Epithelial cell of prostate (primary cell): Measurements from ENCODE around the gene DTL.

Source experiments
- DNase-seq: peaks from one replicate; pipeline ENCODE4 v3.0.0-alpha.2; 2011; ENCODE audit warnings: low read depth, low spot score
- H3K27ac ChIP-seq: fragments of 450-650 bp; 2 replicates; pipeline ENCODE4 v1.5.1; 2017; ENCODE audit warnings: mild to moderate bottlenecking

Gene DTL

DNA sequence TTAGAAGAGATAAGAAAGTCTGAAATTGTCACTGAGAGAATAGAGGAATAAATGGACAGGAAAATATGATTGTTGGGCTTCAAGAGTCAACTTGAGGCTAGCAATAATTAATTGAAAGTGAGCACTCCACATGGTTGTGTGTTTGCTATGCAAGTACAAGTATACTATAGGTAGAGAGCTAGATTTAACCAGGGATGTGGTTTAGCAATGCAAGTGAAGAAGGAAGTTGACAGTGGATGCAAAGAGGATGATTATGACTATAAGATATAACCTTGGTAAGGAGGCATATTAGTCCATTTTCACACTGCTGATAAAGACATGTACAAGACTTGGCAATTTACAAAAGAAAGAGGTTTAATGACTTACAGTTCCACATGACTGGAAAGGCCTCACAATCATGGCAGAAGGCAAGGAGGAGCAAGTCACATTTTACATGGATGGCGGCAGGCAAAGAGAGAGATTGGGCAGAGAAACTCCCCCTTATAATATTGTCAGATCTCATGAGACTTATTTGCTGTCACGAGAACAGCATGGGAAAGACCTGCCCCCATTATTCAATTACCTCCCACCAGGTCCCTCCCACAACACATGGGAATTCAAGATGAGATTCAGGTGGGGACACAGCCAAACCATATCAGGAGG, 47.3 kb downstream of the DTL start:
- DNase-seq = no peak
- H3K27ac ChIP-seq = no peak overlapping the region

DNA sequence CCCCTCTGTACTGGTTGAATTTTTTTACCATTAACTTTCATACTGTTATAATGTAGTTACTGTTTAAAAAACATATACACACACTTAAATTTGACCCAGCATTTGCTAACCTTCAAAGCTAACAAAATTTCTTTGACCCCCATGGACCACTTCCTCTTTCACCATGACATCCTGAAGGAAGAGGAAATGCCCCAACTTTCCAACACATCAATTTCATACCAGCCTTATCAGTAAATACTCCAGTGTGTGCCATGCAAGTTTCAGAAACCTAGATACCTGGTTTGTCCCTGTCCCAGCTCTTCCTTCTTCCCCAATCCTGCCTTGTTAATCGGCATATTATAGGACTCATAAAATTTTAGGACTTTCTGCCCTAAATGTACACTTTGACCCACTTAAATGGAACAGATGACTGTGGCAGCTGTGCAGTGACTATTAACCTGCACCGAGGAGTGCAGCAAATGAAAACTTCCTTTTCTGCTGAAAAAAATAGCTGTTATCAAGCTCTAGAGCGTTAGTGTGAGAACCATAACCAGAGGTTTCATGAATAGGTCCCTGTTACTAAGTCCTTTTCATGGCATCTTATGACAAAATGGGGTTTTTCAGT, 54.1 kb downstream of the DTL start:
- DNase-seq = no peak
- no peak overlapping the region for H3K27ac ChIP-seq

DNA sequence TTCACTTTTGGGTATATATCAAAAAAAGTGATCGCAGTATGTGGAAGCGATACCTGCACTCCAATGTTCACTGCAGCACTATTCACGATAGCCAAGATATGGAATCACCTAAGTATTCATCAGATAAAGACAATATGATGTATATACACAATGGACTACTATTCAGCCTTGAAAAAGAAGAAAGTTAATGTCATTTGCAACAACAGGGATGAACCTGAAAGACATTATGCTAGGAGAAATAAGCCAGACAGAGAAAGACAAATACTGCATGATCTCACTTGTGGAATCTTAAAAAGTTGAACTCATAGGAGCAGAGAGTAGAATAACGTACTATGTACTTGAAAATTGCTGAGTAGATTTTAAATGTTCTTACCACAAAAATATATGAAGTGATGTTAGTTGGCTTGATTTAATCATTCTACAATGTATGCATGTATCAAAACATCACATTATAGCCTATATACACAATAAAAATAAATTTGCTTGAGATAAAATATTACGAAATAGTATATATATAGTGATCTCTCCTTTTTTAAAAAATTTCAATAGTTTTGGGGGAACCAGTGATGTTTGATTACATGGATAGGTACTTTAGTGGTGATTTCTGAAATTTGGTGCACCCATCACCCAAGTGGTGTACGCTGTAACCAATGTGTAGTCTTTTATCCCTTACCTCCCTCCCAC, 56.0 kb downstream of the DTL start:
- no peak for DNase-seq
- H3K27ac ChIP-seq = no peak overlapping the region

DNA sequence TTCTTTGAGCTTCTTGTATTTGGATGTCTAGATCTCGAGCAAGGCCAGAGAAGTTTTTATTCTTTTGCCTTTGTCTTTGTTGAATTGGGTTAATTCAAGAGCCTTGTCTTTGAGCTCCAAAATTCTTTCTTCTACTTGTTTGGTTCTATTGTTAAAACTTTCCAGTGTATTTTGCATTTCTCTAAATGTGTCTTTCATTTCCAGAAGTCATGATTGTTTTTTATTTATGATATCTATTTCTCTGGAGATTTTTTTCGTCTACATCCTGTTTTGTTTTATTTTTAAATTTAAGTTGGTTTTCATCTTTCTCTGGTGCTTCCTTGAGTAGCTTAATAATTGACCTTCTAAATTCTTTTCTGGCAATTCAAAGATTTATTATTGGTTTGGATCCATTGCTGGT, 61.8 kb downstream of the DTL start:
- DNase-seq = no peak
- no peak overlapping the region for H3K27ac ChIP-seq

DNA sequence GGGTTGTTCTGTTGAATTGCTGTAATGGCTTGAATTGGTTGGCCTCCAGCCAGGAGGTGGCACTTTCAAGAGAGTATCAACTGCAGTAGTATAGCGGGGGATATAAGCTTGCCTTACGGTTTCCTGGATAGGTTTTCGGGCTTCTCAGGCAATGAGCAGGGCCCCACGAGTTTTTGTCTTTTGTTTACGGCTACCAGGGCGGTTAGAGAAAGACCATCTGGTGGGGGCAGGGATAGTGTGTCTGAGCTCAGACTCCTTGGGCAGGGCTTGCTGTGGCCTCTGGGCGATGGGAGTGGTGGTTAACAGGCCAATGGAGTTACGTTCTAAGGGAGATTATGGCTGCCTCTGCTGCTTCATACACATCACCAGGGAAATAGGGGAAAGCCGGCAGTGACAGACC, 62.8 kb downstream of the DTL start:
- H3K27ac ChIP-seq = no peak overlapping the region
- DNase-seq = no peak

DNA sequence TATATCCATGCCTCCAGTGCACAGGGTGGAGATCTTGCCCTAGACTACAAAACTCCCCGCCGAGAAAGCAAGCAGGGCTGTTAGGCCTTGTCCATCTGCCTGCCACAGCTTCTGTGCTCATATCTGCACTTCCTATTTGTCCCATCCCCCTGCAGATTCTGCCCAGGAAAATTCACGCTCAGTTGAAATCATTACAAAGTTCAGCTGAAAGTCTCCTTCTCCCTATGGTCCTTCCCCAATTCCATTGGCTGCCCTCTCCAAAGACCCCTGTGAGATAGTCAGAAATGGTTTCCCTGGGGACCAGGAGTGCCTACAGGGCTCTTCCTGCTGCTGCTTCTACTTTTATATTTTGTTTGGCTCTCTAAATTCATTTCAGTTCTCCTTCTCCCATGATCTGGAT, 63.2 kb downstream of the DTL start:
- no peak for DNase-seq
- no peak overlapping the region for H3K27ac ChIP-seq

DNA sequence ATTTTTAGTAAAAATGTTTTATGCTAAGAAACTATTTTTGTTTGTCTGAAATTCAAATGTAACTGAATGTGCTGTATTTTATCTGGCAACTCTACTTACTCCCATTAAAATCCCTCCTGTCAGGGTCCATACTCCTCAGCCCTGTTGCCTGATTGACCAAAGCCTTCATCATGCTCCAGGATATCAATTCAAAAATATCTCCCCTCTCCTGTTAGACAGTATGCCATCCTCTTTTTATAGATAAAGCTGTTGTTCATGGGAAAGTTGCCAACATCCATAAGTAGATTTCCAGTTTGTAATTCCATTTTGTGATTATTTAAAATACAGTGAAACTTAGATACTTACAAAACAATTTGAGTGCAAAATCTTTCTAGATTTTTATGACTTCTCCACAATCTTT, 65.7 kb downstream of the DTL start:
- no peak for DNase-seq

DNA sequence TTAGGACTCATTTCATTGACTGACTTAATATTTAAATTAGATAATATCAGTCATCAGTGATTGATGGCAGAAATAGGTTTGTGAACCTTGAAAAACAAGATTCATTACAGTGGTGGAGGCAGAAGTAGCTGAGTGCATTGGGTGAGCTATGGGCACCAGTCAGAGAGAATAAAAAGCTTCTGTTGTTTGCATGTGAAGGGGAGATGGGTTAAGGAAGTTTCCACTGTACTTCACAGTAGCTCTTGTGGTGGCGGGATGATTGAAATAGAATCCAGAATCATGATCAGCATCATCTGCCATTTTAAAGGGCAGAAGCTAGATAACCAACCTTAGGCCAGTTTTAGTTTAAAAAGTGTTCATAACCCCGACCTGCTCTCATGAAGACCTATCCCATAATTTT, 66.2 kb downstream of the DTL start:
- no peak for DNase-seq
- no peak overlapping the region for H3K27ac ChIP-seq

More for the DNA sequence above, 65.7 kb downstream of the DTL start:
- no peak overlapping the region for H3K27ac ChIP-seq

DNA sequence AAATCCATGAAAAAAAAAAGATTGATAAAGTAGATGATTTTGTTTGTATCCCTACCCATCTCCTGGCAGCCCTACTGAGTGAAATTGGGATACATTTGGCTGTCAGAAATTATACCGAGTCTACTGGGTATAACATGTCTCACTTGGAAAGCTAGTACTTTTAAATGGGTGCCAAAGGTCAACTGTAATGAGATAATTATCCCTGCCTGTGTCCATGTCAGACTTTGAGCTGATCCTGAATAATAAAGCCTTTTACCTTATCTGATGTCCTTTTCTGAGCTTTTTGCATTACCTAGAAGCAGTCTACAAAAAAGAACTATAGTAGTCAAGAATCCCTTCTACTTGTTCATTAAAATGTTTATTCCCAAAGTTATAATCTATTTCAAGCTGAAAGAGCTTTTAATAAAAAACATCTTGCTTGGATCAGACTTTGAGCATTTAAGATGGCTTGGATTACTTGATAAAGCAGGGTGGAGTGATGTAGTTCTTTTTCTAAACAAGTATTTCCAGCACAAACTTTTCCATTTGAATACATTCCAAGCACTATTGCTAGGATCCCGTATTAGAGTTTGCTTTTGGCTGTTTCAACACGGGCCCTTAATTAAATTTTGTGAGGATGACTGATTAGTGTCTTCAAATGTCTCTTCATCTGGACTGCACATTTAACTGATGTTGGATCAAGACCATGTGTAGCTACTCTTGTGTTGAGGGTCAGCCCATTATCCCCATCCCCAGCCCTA, 69.2 kb downstream of the DTL start:
- no peak for DNase-seq
- H3K27ac ChIP-seq = no peak overlapping the region

DNA sequence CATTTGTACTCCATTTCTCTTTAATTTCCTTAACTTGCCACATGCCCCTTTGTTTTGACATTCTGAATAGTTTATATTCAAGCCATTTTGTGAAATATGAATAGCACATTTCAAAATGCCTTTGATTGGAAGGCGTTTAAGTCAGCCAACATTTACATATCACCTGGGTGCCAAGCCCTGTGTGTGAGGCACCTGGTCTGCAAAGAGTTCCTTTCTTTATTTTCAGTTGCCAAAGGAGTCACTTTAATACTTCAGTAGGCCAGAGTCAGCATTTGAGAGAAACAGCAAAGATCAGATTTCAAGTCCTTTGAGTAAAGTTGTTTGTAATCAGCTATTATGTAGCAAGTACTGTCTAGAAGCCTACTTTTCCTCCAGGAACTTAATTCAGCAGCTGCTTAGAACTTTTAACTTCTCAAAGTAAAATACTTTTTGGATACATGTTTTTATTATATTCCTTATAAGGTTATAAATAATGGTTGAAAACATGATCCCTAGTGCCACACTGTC, 70.8 kb downstream of the DTL start:
- DNase-seq = no peak
- H3K27ac ChIP-seq = no peak overlapping the region

DNA sequence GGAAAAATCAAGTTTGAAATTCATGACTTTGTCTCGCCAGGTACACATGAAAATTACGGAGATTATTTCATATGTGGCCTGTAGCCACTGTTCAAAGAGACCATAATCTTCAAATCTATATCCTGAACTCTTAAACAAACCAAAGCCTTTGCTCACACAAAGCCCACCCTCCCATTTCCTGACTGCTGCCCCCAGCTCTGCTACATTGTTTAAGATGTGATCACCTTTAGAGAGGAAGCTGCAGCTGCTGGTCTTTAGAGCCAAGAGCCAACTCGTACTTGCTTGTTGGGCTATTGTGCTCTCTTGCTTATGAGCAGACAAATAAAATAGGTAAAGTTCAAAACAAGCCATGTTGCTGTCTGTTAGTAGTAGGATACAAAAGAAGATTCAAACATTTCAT, 71.9 kb downstream of the DTL start:
- no peak for DNase-seq
- H3K27ac ChIP-seq = no peak overlapping the region

DNA sequence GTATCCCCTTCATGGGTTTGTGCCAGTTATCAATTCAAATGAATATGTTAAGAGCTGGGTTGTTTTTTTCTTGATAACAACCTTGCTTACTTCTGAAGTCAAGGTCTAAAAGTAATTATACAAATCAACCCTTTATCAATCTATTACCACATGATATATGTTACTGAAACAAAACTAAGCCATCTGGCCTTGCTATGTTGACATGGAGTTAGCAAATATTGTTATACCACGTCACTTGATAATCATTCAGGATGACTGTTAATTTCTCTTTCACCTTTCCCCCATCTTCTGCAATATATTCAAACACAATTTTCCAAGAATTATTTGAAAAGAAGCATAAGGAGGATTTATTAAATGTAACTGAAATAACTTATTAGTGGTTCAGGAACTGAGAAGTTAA, 72.6 kb downstream of the DTL start:
- DNase-seq = no peak
- H3K27ac ChIP-seq = no peak overlapping the region

DNA sequence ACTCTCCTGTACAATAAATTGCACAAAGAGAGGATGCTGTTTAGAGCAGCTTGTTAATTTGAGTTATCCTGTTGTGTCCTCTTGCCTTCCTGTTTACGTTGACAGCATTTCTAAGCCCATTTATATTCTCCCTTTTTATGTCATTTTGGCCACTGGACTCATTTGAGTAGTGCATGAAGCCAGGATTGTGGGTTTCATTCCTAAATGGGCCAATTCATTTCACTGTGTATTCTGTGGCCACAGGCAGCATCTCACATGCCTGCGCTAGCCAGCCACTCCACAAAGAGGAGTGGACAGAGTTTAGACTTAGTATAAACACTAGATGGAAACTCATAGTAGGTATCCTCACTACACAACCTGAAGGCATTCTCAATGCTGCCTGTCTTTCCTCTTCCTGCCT, 73.4 kb downstream of the DTL start:
- no peak for DNase-seq
- no peak overlapping the region for H3K27ac ChIP-seq

DNA sequence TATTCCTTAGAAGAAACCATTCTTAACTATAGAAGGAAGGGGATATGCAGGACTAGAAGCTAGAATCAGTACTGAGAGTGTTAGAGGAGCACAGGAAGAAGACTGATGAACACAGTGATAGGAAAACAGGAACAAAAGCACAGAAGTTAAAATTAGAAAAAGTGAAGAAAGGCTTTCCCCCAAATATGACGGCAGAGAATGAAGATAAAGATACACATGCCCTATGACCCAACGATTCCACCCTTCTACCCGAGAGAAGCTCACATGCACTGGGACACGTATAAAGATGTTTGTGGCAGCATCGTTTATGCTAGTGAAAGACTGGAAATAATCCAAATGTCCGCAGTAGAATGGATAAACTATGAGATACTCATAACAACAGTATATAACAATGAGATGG, 74.2 kb downstream of the DTL start:
- no peak overlapping the region for H3K27ac ChIP-seq
- no peak for DNase-seq

DNA sequence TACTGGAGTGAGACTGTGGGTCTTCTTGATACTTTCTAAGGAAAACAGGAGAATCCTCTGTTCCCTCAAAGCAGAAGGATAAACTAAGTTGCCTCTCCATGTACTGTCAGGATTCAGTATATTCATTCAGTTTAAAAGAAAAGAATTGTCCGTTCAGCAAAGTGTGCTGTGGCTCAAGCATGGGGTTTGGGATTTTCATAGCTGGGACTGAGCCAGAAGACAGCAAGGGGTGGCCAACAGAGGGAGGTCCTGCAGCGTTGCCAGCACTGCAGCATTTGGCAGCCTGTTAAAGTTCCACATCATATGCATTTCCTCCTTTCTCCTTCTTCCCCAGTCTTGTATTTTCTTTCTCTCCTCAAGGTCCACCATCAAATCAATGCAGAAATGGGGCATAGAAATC, 75.1 kb downstream of the DTL start:
- no peak for DNase-seq
- no peak overlapping the region for H3K27ac ChIP-seq

DNA sequence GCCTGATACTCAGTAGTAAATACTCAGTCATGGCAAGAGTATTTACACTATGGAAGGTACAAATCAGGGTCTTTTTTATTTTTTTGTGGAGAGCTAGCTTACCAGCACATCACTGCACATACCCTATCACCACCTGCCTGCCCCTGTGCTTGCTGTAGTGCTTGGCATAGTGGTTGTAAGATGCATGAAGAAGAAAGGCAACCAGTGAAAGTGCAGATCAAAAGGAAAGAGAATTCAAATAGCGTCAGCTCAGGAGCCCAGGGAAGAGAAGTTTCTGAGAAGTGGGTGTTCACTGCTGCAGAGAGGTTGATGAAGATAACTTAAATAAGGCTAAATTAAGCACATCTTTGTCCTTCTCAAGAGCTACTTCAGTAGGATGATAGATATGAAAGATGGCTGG, 76.0 kb downstream of the DTL start:
- no peak overlapping the region for H3K27ac ChIP-seq
- DNase-seq = no peak

DNA sequence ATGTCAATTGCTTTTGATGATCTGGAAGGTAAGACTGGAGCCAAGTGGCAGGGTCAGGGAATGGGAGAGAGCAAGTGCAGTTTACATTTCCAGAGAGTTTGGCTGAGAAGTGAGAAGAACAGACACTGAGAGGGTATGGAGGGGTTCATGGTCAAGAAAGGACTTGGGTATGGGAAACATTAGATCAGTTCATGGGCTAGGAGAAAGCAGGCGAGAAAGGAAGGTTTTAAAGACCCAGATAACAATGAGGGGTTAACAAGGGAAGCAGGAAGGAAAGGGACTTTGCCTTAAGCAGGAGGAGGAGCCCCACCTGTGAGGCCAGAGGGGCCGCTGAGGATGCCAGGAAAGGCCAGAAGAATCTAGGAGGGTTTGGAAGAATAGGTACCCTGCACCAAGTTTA, 78.2 kb downstream of the DTL start:
- no peak overlapping the region for H3K27ac ChIP-seq
- no peak for DNase-seq

DNA sequence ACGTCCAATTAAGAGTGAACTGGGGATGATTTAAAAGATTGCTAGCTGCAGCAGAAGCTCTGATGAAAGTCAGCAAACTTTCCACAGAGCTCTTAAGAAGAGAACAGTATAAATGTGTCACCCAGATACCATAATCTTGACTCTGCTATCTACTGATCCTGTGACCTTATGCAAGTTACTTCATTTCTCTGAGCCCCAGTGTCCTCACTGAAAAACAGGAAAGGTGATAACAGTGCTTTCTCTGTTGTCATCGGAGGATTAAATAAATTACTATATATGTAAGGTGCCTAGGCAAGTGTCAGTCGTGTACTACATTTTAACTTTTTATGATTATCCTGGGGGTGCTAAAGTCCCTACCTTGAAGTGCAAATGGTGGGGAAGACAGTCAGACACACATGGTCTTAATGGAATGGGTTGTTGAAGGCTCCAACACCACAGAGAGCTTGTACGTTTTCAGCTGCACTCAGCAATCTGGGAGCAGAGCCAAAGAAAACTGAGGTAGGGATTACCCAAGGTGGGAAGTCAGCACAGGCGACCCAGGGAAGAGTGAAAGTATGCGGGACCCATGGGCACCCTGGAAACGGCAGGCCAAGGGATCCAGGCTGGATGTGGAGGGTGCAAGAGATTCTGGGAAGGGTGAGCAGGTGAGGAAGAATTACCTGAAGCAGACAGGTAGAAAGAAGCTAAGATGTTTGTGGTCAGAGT, 82.8 kb downstream of the DTL start:
- DNase-seq = no peak
- H3K27ac ChIP-seq = no peak overlapping the region

DNA sequence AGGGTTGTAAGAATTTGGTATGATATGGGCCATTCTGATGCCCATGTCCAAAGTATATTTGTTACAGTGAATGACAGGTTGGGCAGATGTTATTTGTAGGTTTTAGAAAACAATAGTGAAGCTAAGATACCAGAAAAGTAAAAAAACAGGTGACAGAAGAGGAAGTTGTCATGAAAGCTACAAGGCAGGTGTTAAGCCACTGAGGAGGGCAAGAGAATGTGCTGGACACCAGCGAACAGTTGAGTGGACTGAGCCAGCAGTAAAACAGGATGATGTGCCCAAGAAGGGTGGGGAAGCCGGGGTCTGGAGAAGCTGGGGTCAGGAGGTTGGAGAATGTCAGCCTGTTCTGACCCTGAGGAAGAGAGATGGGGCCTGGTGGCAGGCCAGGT, 83.3 kb downstream of the DTL start:
- no peak overlapping the region for H3K27ac ChIP-seq

DNA sequence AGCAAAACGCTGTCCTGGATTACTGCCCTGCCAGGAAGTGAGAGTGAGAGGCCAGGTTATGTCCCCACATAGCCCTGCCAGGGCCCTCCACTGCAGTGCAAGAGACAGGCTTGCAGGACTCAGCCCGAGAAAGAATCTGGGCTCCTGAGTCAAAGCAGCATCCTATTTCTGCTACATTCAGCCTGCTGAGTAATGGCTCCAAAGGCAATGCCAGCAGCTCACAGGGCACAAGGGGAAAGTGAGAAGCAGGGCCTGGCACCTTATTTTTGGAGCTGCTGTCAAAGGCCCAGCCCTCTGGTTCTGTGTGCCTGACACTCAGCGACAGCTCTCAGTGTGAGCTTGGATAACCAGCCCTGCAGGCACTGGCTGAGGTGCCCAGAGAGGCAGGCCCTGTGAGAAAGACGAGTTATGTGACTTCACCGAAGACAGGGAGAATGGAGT, 83.9 kb downstream of the DTL start:
- no peak overlapping the region for H3K27ac ChIP-seq
- DNase-seq = no peak

More for the DNA sequence above, 83.3 kb downstream of the DTL start:
- DNase-seq = no peak
